NB4 (cell line): ENCODE results near the gene PADI2.
A peak's percentile ranks its signal among the peaks of the same experiment; 100 is the strongest.

Experiments used
- DNase-seq: peaks from one replicate; pipeline ENCODE4 v3.0.0; 2010; ENCODE audit warnings: low read depth
- H3K4me3 ChIP-seq: one replicate; pipeline ENCODE4 v1.5.1; 2011; ENCODE audit warnings: mild to moderate bottlenecking, low read depth, low read length, moderate library complexity
- MYC ChIP-seq: IDR thresholded peaks from 2 replicates; pipeline ENCODE4 v1.6.1; 2011; ENCODE audit warnings: low read depth, low read length
- POLR2A ChIP-seq: IDR thresholded peaks from 2 replicates; pipeline ENCODE4 v1.6.1; 2011; ENCODE audit warnings: mild to moderate bottlenecking; ENCODE audit not compliant: insufficient read length; ENCODE audit errors: extremely low read depth
- TF ChIP-seq, protein P1 (sequence below): IDR thresholded peaks from 2 replicates; pipeline ENCODE4 v1.6.1; 2011; ENCODE audit warnings: low read depth, low read length
- TF ChIP-seq, protein P2 (sequence below): IDR thresholded peaks from one replicate; pipeline ENCODE4 v1.5.1; 2012; ENCODE audit warnings: low read depth, low read length

The PADI2 gene

DNA sequence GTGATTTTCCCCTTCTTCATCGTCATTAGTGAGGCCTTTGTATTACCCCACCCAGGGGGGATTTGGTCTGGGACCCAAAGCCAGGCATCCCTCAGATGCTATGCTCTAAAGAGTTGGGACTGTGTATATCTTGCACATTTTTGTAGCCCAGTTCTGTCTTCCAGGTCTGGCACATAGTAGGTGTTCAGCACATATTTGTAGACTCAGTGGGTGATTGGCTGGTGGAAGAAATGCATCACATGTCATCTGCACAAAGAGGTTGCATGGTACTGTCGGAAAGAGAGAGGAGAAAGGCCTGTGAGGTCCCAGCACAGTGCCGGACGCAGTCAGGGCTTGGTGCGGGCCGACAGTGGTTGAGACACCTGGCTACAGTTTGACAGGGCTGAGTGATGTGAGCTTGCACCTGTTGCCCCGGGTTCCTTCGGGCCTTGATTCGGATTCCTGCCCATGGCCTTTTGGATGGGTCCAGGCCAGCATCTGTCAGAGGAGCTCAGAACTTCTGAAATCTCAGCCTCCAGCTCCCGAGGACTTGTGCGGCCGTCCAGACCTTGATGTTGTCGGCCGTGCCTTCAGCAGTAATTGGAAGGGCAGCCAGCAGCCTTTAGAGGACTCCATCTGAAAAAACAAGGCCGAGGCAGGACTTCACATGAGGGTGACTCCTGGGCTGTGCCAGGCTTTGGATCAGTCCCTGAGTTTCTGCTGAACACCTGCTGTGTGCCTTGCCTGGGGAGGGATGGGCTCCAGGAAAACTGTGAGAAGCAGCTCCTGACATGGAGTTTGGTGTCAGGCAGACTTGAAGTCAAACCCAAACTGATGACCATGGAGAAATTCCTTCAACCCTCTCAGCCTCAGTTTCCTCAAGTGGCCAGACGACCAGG, 44.8 kb upstream of the PADI2 start:
- DNase-seq = no peak
- H3K4me3 ChIP-seq = no peak overlapping the region
- TF ChIP-seq, protein P1, sequence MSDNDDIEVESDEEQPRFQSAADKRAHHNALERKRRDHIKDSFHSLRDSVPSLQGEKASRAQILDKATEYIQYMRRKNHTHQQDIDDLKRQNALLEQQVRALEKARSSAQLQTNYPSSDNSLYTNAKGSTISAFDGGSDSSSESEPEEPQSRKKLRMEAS = no peak
- TF ChIP-seq POLR2A (no peak), MYC (no peak)
- TF ChIP-seq, protein P2, sequence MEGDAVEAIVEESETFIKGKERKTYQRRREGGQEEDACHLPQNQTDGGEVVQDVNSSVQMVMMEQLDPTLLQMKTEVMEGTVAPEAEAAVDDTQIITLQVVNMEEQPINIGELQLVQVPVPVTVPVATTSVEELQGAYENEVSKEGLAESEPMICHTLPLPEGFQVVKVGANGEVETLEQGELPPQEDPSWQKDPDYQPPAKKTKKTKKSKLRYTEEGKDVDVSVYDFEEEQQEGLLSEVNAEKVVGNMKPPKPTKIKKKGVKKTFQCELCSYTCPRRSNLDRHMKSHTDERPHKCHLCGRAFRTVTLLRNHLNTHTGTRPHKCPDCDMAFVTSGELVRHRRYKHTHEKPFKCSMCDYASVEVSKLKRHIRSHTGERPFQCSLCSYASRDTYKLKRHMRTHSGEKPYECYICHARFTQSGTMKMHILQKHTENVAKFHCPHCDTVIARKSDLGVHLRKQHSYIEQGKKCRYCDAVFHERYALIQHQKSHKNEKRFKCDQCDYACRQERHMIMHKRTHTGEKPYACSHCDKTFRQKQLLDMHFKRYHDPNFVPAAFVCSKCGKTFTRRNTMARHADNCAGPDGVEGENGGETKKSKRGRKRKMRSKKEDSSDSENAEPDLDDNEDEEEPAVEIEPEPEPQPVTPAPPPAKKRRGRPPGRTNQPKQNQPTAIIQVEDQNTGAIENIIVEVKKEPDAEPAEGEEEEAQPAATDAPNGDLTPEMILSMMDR = no peak

DNA sequence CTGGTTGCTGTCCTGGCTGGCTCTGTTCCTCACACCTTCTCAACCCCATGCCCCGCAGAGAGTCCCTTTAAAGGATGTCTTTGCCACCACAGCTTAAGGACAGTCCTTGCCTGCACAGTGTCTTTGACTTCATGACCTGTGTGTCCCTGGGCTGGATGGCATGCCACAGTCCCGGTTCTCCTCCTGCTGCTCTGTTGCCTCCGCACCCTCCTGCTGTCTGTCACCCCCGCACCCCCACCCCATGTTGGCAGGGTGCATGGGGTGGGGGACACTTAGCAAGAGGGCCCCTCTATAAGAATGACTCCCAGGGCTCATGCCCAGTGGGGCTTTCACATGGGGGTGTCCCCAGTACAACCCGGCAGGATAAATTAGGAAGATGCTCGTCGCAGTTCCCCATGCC, 44.1 kb upstream of the PADI2 start:
- DNase-seq = no peak

DNA sequence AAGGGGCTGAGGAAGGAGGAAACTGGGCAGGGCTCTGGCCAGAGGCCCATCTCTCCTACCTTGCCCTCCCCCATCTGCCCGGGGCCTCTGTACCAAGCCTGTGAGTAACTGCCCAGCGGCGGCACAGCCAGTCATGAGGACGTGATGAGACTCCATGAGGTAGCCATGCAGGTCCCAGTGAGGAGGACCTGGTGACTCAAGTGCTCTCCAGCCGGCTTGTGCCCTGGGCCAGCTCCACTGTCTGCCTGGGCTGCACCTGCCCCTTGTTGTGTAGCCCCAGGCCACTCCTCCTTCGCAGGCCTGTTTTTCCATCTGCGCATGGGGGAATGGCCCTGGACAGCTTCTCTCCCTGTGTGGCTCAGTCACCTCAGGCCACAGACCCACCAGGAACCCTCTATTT, 43.7 kb upstream of the PADI2 start:
- H3K4me3 ChIP-seq = no peak overlapping the region
- no peak for DNase-seq
- TF ChIP-seq POLR2A (no peak), MYC (no peak)
- TF ChIP-seq, protein P1 = no peak
- TF ChIP-seq, protein P2 = no peak

More for the DNA sequence above, 44.1 kb upstream of the PADI2 start:
- H3K4me3 ChIP-seq = no peak overlapping the region
- TF ChIP-seq MYC = no peak
- no peak for TF ChIP-seq POLR2A
- TF ChIP-seq, protein P2 = no peak
- TF ChIP-seq, protein P1 = no peak

DNA sequence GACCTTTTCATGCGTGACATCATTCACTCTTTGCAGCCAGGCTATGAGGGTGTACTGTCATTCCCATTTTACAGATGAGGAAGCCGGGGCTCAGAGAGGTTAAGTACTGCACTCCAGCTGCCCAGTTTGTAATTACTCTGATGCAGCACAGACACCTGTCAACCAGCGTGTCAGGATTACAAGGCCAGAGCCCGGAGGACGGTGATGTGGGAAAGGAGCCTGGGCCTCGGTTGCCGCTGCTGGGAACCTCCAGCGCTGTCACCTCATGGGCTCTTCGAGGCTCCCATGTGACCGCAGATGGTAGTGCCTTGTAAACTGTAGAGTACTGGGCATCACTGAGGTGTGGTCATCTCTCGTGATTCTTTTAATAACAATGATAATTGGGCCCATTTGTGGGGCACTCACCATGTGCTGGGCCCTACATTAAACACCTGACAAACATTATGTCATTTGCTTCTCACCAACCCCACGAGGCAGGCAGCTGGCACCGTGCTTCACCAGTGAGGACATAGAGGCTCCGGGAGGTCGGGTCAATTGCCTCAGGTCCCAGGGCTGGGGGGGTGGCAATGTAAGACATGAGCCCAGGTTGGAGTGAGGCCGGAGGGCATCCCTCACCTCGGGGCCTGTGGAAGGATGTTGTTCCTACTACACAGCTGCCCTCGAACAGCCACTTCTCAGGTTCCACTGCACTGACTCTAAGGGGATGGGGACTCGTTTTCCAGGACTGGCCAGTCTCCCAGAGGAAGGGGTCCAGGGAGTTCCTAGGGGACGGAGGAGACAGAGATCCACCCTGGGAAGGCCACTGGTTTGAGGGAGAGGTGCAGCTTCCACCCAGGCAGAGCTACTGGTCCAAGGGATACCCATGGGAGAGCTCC, 42.9 kb upstream of the PADI2 start:
- no peak overlapping the region for H3K4me3 ChIP-seq
- no peak for TF ChIP-seq POLR2A
- TF ChIP-seq MYC = no peak
- TF ChIP-seq, protein P2 = no peak
- TF ChIP-seq, protein P1 = no peak
- no peak for DNase-seq

DNA sequence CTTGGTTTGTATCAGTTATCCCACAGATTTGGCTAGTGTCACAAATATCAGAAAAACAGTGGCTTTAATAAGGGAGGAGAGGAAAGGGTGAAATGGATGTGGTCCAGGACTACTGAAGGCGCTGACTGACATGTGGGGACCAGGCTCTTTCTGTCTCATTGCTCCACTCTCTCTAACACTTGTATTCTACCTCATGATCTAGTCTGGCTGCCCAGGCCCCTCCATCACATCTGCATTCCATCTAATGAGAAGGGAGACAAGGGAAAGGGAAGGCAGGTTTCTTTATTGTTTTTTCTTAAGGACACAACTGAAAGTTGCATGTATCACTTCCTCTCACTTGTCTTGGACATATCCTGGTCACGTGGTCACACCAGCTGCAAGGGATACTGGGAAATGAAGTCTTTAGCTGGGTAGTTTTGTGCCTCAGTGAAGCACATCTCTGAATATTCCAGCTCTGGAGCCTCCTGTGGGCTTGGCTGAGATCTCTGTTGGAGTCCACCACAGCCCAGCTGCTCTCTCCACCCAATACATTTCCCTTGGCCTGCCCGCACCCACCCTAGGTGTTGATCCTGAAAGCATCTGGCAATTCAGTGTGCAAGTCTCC, 42.0 kb upstream of the PADI2 start:
- no peak for TF ChIP-seq POLR2A
- TF ChIP-seq, protein P1 = peak; percentile 61
- no peak overlapping the region for H3K4me3 ChIP-seq
- peak; percentile 47 for DNase-seq
